HEK293 (cell line): ENCODE results near the gene GNAS-AS1.
A peak's percentile ranks its signal among the peaks of the same experiment; 100 is the strongest.

Experiments
- GLI2 ChIP-seq: fragments of 450-650 bp; formaldehyde crosslinking; IDR thresholded peaks from 2 replicates; pipeline ENCODE4; 2017; ENCODE audit warnings: missing biosample characterization, missing genetic modification characterization, low read depth, borderline replicate concordance
- GLI4 ChIP-seq: fragments of 450-650 bp; formaldehyde crosslinking; IDR thresholded peaks from 2 replicates; pipeline ENCODE4 v1.5.1; 2016; ENCODE audit warnings: missing biosample characterization, missing genetic modification characterization
- KLF10 ChIP-seq: fragments of 450-650 bp; IDR thresholded peaks from 2 replicates; pipeline ENCODE4 v1.5.1; 2018; ENCODE audit warnings: missing biosample characterization, mild to moderate bottlenecking, missing genetic modification characterization
- KLF9 ChIP-seq: fragments of 450-650 bp; formaldehyde crosslinking; IDR thresholded peaks from 2 replicates; pipeline ENCODE4 v1.5.1; 2016; ENCODE audit warnings: missing biosample characterization, missing genetic modification characterization, low read depth
- MYNN ChIP-seq: fragments of 450-650 bp; formaldehyde crosslinking; IDR thresholded peaks from 2 replicates; pipeline ENCODE4 v1.5.1; 2016; ENCODE audit warnings: missing biosample characterization, missing genetic modification characterization, borderline replicate concordance
- OVOL3 ChIP-seq: fragments of 450-650 bp; formaldehyde crosslinking; IDR thresholded peaks from 2 replicates; pipeline ENCODE4 v1.5.1; 2016; ENCODE audit warnings: missing biosample characterization, missing genetic modification characterization
- SALL2 ChIP-seq: fragments of 450-650 bp; formaldehyde crosslinking; IDR thresholded peaks from 2 replicates; pipeline ENCODE4 v1.5.0; 2017; ENCODE audit warnings: missing biosample characterization, mild to moderate bottlenecking, missing genetic modification characterization, borderline replicate concordance
- SCRT2 ChIP-seq: fragments of 450-650 bp; formaldehyde crosslinking; IDR thresholded peaks from 2 replicates; pipeline ENCODE4 v1.5.1; 2016; ENCODE audit warnings: missing biosample characterization, missing genetic modification characterization
- SP3 ChIP-seq: fragments of 450-650 bp; formaldehyde crosslinking; IDR thresholded peaks from 2 replicates; pipeline ENCODE4 v1.5.1; 2016; ENCODE audit warnings: missing biosample characterization, missing genetic modification characterization
- WT1 ChIP-seq: fragments of 450-650 bp; formaldehyde crosslinking; IDR thresholded peaks from 2 replicates; pipeline ENCODE4 v1.5.1; 2016; ENCODE audit warnings: missing biosample characterization, missing genetic modification characterization
- ZBTB10 ChIP-seq: fragments of 450-650 bp; formaldehyde crosslinking; IDR thresholded peaks from 2 replicates; pipeline ENCODE4 v1.5.1; 2016; ENCODE audit warnings: missing biosample characterization, missing genetic modification characterization
- ZBTB20 ChIP-seq: fragments of 450-650 bp; formaldehyde crosslinking; IDR thresholded peaks from 2 replicates; pipeline ENCODE4 v1.5.1; 2016; ENCODE audit warnings: missing biosample characterization, missing genetic modification characterization
- ZBTB7A ChIP-seq: fragments of 450-650 bp; formaldehyde crosslinking; IDR thresholded peaks from 2 replicates; pipeline ENCODE4 v1.5.1; 2016; ENCODE audit warnings: low read depth, missing biosample characterization, missing genetic modification characterization
- ZFP3 ChIP-seq: fragments of 450-650 bp; formaldehyde crosslinking; IDR thresholded peaks from 2 replicates; pipeline ENCODE4 v1.5.1; 2016; ENCODE audit warnings: low read depth, missing biosample characterization, missing genetic modification characterization
- ZNF10 ChIP-seq: fragments of 450-650 bp; formaldehyde crosslinking; IDR thresholded peaks from 2 replicates; pipeline ENCODE4 v1.5.1; 2017; ENCODE audit warnings: missing biosample characterization, missing genetic modification characterization
- ZNF132 ChIP-seq: fragments of 450-650 bp; formaldehyde crosslinking; IDR thresholded peaks from 2 replicates; pipeline ENCODE4 v1.5.1; 2017; ENCODE audit warnings: missing biosample characterization, missing genetic modification characterization, borderline replicate concordance
- ZNF146 ChIP-seq: fragments of 450-650 bp; formaldehyde crosslinking; IDR thresholded peaks from 2 replicates; pipeline ENCODE4 v1.5.1; 2016; ENCODE audit warnings: missing biosample characterization, missing genetic modification characterization
- ZNF169 ChIP-seq: fragments of 450-650 bp; formaldehyde crosslinking; IDR thresholded peaks from 2 replicates; pipeline ENCODE4 v1.5.1; 2016; ENCODE audit warnings: missing biosample characterization, missing genetic modification characterization
- ZNF175 ChIP-seq: fragments of 450-650 bp; formaldehyde crosslinking; IDR thresholded peaks from 2 replicates; pipeline ENCODE4 v1.5.1; 2016; ENCODE audit warnings: missing biosample characterization, missing genetic modification characterization
- ZNF19 ChIP-seq: fragments of 450-650 bp; formaldehyde crosslinking; IDR thresholded peaks from 2 replicates; pipeline ENCODE4; 2016; ENCODE audit warnings: missing biosample characterization, missing genetic modification characterization, low read depth
- ZNF23 ChIP-seq: fragments of 450-650 bp; formaldehyde crosslinking; IDR thresholded peaks from 2 replicates; pipeline ENCODE4 v1.5.1; 2016; ENCODE audit warnings: missing biosample characterization, missing genetic modification characterization, borderline replicate concordance
- ZNF266 ChIP-seq: fragments of 450-650 bp; formaldehyde crosslinking; IDR thresholded peaks from 2 replicates; pipeline ENCODE4 v1.5.1; 2016; ENCODE audit warnings: missing biosample characterization, missing genetic modification characterization, low read depth
- ZNF341 ChIP-seq: fragments of 450-650 bp; formaldehyde crosslinking; IDR thresholded peaks from 2 replicates; pipeline ENCODE4; 2016; ENCODE audit warnings: low read depth, missing biosample characterization, missing genetic modification characterization
- ZNF366 ChIP-seq: fragments of 450-650 bp; formaldehyde crosslinking; conservative IDR thresholded peaks from 2 replicates; pipeline ENCODE4 v1.5.1; 2016; ENCODE audit warnings: missing biosample characterization, missing genetic modification characterization
- ZNF433 ChIP-seq: fragments of 450-650 bp; formaldehyde crosslinking; IDR thresholded peaks from 2 replicates; pipeline ENCODE4 v1.5.1; 2016; ENCODE audit warnings: missing biosample characterization, missing genetic modification characterization, low read depth
- ZNF48 ChIP-seq: fragments of 450-650 bp; formaldehyde crosslinking; IDR thresholded peaks from 2 replicates; pipeline ENCODE4 v1.5.1; 2016; ENCODE audit warnings: missing biosample characterization, missing genetic modification characterization
- ZNF501 ChIP-seq: fragments of 450-650 bp; formaldehyde crosslinking; IDR thresholded peaks from 2 replicates; pipeline ENCODE4 v1.5.1; 2016; ENCODE audit warnings: missing biosample characterization, missing genetic modification characterization
- ZNF521 ChIP-seq: fragments of 450-650 bp; formaldehyde crosslinking; IDR thresholded peaks from 2 replicates; pipeline ENCODE4 v1.5.1; 2017; ENCODE audit warnings: missing biosample characterization, mild to moderate bottlenecking, missing genetic modification characterization
- ZNF555 ChIP-seq: fragments of 450-650 bp; formaldehyde crosslinking; conservative IDR thresholded peaks from 2 replicates; pipeline ENCODE4 v1.5.1; 2017; ENCODE audit warnings: missing biosample characterization, mild to moderate bottlenecking, missing genetic modification characterization, inconsistent platforms
- ZNF558 ChIP-seq: fragments of 450-650 bp; formaldehyde crosslinking; IDR thresholded peaks from 2 replicates; pipeline ENCODE4 v1.5.1; 2016; ENCODE audit warnings: missing biosample characterization, missing genetic modification characterization
- ZNF610 ChIP-seq: fragments of 450-650 bp; formaldehyde crosslinking; IDR thresholded peaks from 2 replicates; pipeline ENCODE4 v1.5.1; 2016; ENCODE audit warnings: missing biosample characterization, missing genetic modification characterization, borderline replicate concordance
- ZNF624 ChIP-seq: fragments of 450-650 bp; formaldehyde crosslinking; IDR thresholded peaks from 2 replicates; pipeline ENCODE4 v1.5.1; 2017; ENCODE audit warnings: missing biosample characterization, missing genetic modification characterization
- ZNF837 ChIP-seq: fragments of 450-650 bp; formaldehyde crosslinking; IDR thresholded peaks from 2 replicates; pipeline ENCODE4 v1.5.1; 2016; ENCODE audit warnings: missing biosample characterization, missing genetic modification characterization
- TF ChIP-seq, protein P1 (sequence below): fragments of 450-650 bp; IDR thresholded peaks from 2 replicates; pipeline ENCODE4 v1.5.1; 2018; ENCODE audit warnings: missing biosample characterization, mild to moderate bottlenecking, missing genetic modification characterization
- TF ChIP-seq, protein P2 (sequence below): fragments of 450-650 bp; formaldehyde crosslinking; IDR thresholded peaks from 2 replicates; pipeline ENCODE4 v1.5.1; 2016; ENCODE audit warnings: missing biosample characterization, missing genetic modification characterization
- TF ChIP-seq, protein P3 (sequence below): fragments of 450-650 bp; formaldehyde crosslinking; IDR thresholded peaks from 2 replicates; pipeline ENCODE4 v1.5.0; 2017; ENCODE audit warnings: missing biosample characterization, missing genetic modification characterization, borderline replicate concordance

Gene GNAS-AS1

GRCh38 chr20:58850693-58851174 is at the start of gene GNAS-AS1 (continued):
- TF ChIP-seq ZBTB20 (tag by site-specific recombination) = no peak
- TF ChIP-seq ZNF146 (tag by site-specific recombination) = no peak
- no peak for TF ChIP-seq GLI4
- no peak for TF ChIP-seq ZBTB7A (tag by site-specific recombination)
- TF ChIP-seq ZNF433 = no peak
- no peak for TF ChIP-seq ZNF48 (tag by site-specific recombination)
- TF ChIP-seq ZNF624 = no peak
- no peak for TF ChIP-seq ZNF23 (tag by site-specific recombination)
- TF ChIP-seq GLI2 (tag by site-specific recombination) = no peak
- no peak for TF ChIP-seq ZNF175 (tag by site-specific recombination)
- no peak for TF ChIP-seq WT1
- TF ChIP-seq ZNF610 (tag by site-specific recombination) = no peak
- no peak for TF ChIP-seq SALL2 (tag by site-specific recombination)
- no peak for TF ChIP-seq ZFP3 (tag by site-specific recombination)
- TF ChIP-seq KLF9 = no peak
- no peak for TF ChIP-seq ZNF266 (tag by site-specific recombination)
- no peak for TF ChIP-seq ZNF132 (tag by site-specific recombination)
- TF ChIP-seq, protein P1, sequence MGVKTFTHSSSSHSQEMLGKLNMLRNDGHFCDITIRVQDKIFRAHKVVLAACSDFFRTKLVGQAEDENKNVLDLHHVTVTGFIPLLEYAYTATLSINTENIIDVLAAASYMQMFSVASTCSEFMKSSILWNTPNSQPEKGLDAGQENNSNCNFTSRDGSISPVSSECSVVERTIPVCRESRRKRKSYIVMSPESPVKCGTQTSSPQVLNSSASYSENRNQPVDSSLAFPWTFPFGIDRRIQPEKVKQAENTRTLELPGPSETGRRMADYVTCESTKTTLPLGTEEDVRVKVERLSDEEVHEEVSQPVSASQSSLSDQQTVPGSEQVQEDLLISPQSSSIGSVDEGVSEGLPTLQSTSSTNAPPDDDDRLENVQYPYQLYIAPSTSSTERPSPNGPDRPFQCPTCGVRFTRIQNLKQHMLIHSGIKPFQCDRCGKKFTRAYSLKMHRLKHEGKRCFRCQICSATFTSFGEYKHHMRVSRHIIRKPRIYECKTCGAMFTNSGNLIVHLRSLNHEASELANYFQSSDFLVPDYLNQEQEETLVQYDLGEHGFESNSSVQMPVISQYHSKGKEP = no peak
- peak; percentile 62 for TF ChIP-seq ZBTB10
- no peak for TF ChIP-seq KLF10 (tag by site-specific recombination)
- no peak for TF ChIP-seq ZNF558
- no peak for TF ChIP-seq ZNF19 (tag by site-specific recombination)
- 0 out of 2 replicates have a peak, but pooled peaks have one; percentile 34 for TF ChIP-seq SCRT2 (tag by site-specific recombination)
- TF ChIP-seq ZNF501 (tag by site-specific recombination) = no peak
- no peak for TF ChIP-seq ZNF10 (tag by site-specific recombination)
- TF ChIP-seq SP3 (tag by site-specific recombination) = peak; percentile 29; the same call in 1 of the 2 replicates
- no peak for TF ChIP-seq ZNF169 (tag by site-specific recombination)
- TF ChIP-seq MYNN (tag by site-specific recombination) = no peak
- TF ChIP-seq, protein P2, sequence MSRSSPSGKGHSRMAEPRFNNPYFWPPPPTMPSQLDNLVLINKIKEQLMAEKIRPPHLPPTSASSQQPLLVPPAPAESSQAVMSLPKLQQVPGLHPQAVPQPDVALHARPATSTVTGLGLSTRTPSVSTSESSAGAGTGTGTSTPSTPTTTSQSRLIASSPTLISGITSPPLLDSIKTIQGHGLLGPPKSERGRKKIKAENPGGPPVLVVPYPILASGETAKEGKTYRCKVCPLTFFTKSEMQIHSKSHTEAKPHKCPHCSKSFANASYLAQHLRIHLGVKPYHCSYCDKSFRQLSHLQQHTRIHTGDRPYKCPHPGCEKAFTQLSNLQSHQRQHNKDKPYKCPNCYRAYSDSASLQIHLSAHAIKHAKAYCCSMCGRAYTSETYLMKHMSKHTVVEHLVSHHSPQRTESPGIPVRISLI (tag by site-specific recombination) = no peak
- TF ChIP-seq OVOL3 = no peak
- TF ChIP-seq ZNF341 (tag by site-specific recombination) = peak; percentile 44
- TF ChIP-seq ZNF366 (tag by site-specific recombination) = no peak
- TF ChIP-seq ZNF521 (tag by site-specific recombination) = no peak
- TF ChIP-seq ZNF555 (tag by site-specific recombination) = no peak
- TF ChIP-seq, protein P3, sequence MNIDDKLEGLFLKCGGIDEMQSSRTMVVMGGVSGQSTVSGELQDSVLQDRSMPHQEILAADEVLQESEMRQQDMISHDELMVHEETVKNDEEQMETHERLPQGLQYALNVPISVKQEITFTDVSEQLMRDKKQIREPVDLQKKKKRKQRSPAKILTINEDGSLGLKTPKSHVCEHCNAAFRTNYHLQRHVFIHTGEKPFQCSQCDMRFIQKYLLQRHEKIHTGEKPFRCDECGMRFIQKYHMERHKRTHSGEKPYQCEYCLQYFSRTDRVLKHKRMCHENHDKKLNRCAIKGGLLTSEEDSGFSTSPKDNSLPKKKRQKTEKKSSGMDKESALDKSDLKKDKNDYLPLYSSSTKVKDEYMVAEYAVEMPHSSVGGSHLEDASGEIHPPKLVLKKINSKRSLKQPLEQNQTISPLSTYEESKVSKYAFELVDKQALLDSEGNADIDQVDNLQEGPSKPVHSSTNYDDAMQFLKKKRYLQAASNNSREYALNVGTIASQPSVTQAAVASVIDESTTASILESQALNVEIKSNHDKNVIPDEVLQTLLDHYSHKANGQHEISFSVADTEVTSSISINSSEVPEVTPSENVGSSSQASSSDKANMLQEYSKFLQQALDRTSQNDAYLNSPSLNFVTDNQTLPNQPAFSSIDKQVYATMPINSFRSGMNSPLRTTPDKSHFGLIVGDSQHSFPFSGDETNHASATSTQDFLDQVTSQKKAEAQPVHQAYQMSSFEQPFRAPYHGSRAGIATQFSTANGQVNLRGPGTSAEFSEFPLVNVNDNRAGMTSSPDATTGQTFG (tag by site-specific recombination) = no peak
- TF ChIP-seq ZNF837 (tag by site-specific recombination) = no peak
